ENCODE results near the gene NMU.

GRCh38 chr4:55675196-55675793 is 39.2 kb upstream of the NMU start:
- TF ChIP-seq CTCF (IDR thresholded peaks at IDR 0.05) (no peak), POLR2A (IDR thresholded peaks at IDR 0.05) (no peak)

Data from testis (tissue), 2 donors.